ENCODE results near the gene C1orf87.

DNA sequence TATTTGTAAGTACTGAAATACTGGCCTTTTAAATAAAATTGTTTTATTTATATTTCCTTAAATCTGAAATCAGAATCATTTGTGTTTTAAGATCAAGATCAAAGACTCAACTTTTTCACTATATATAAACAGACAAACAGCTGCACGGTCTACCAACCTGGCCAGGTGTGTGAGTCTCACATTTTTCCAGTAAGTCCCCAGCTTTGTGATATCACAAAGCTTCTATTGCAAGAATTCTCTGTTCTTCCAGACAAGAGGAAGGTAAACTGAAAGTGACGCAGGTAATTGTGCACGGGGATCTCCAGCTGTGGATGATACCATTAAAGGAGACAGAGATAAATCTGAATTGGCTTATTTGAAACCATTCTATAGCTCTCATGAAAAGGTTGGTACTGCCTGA, 105.8 kb downstream of the C1orf87 start:
- TF ChIP-seq GATA2 (IDR thresholded peaks at IDR 0.05; ENCODE audit: low read depth, low read length) (no peak), GATA3 (IDR thresholded peaks at IDR 0.05; ENCODE audit: low read depth, low read length) (no peak)

Measured in SH-SY5Y (cell line).